Measurements from ENCODE around the gene ANGPT4.

- TF ChIP-seq CTCF (IDR thresholded peaks at IDR 0.05; ENCODE audit: insufficient read depth, low read depth, low read length): no peak
- TF ChIP-seq EZH2 (IDR thresholded peaks at IDR 0.05; ENCODE audit: insufficient read depth, low read length): no peak
These were observed 94.9 kb downstream of the ANGPT4 start for GRCh38 chr20:821046-821730.

All from astrocyte (in vitro differentiated cells and primary cell).